H9 (cell line): ENCODE results near the gene FAM83F. TPM values are rescaled to one million over a fixed set of nuclear protein-coding genes. Genes with fewer than 3 reads are reported as not detected.

Experiments
- DNase-seq: peaks from one replicate; pipeline ENCODE4 v3.0.0-alpha.2; 2017
- H2AFZ ChIP-seq: one replicate; pipeline ENCODE4 v1.6.1; 2013; ENCODE audit warnings: mild to moderate bottlenecking, low read length, control low read depth, moderate library complexity
- H2AK5ac ChIP-seq: 2 replicates; pipeline ENCODE4 v1.6.1; 2013; ENCODE audit warnings: low read length, control low read depth, mixed read lengths; ENCODE audit not compliant: insufficient read length
- H2BK120ac ChIP-seq: one replicate; pipeline ENCODE4 v1.6.1; 2013; ENCODE audit warnings: low read depth, mild to moderate bottlenecking, low read length, control low read depth, inconsistent platforms; ENCODE audit not compliant: poor library complexity, severe bottlenecking
- H2BK12ac ChIP-seq: 2 replicates; pipeline ENCODE4 v1.6.1; 2013; ENCODE audit warnings: low read length, control low read depth, mixed read lengths, low read depth; ENCODE audit not compliant: insufficient read length
- H2BK15ac ChIP-seq: 2 replicates; pipeline ENCODE4 v1.6.1; 2013; ENCODE audit warnings: low read depth, low read length, control low read depth
- H2BK20ac ChIP-seq: one replicate; pipeline ENCODE4 v1.6.1; 2013; ENCODE audit warnings: low read depth, mild to moderate bottlenecking, low read length, control low read depth, inconsistent platforms; ENCODE audit not compliant: poor library complexity, severe bottlenecking
- H2BK5ac ChIP-seq: 2 replicates; pipeline ENCODE4 v1.6.1; 2013; ENCODE audit warnings: low read length, control low read depth, mixed read lengths; ENCODE audit not compliant: insufficient read length
- H3K14ac ChIP-seq: 2 replicates; pipeline ENCODE4 v1.6.1; 2013; ENCODE audit warnings: low read length, control low read depth; ENCODE audit not compliant: insufficient read depth
- H3K18ac ChIP-seq: 2 replicates; pipeline ENCODE4 v1.6.1; 2013; ENCODE audit warnings: low read depth, mild to moderate bottlenecking, mixed read lengths, low read length, control low read depth; ENCODE audit not compliant: insufficient read length
- H3K23ac ChIP-seq: 2 replicates; pipeline ENCODE4 v1.6.1; 2013; ENCODE audit warnings: low read length, control low read depth, mixed read lengths, low read depth; ENCODE audit not compliant: insufficient read length
- H3K23me2 ChIP-seq: 2 replicates; pipeline ENCODE4 v1.6.1; 2013; ENCODE audit warnings: low read depth, mild to moderate bottlenecking, mixed read lengths, low read length, control low read depth; ENCODE audit not compliant: insufficient read length, poor library complexity, severe bottlenecking
- H3K27ac ChIP-seq: 2 replicates; pipeline ENCODE4 v1.5.1; 2013; ENCODE audit warnings: low read length, control low read depth, mixed read lengths, low read depth; ENCODE audit not compliant: insufficient read length
- H3K27me3 ChIP-seq: 2 replicates; pipeline ENCODE4 v1.6.1; 2013; ENCODE audit warnings: low read length, control low read depth, inconsistent platforms; ENCODE audit not compliant: insufficient read depth
- H3K4ac ChIP-seq: 2 replicates; pipeline ENCODE4 v1.6.1; 2013; ENCODE audit warnings: low read depth, mild to moderate bottlenecking, control low read depth, inconsistent platforms, low read length, moderate library complexity
- H3K4me1 ChIP-seq: 2 replicates; pipeline ENCODE4 v1.6.1; 2013; ENCODE audit warnings: low read length, control low read depth, inconsistent platforms; ENCODE audit not compliant: insufficient read depth
- H3K4me2 ChIP-seq: 2 replicates; pipeline ENCODE4 v1.6.1; 2013; ENCODE audit warnings: low read length, control low read depth, mixed read lengths; ENCODE audit not compliant: insufficient read length, insufficient read depth
- H3K56ac ChIP-seq: 2 replicates; pipeline ENCODE4 v1.6.1; 2013; ENCODE audit warnings: low read depth, mild to moderate bottlenecking, mixed read lengths, low read length, control low read depth; ENCODE audit not compliant: insufficient read length
- H3K79me1 ChIP-seq: 2 replicates; pipeline ENCODE4 v1.6.1; 2013; ENCODE audit warnings: low read depth, mild to moderate bottlenecking, moderate library complexity, low read length, control low read depth, inconsistent platforms; ENCODE audit not compliant: insufficient read depth, poor library complexity, severe bottlenecking
- H3K79me2 ChIP-seq: 2 replicates; pipeline ENCODE4 v1.6.1; 2013; ENCODE audit warnings: low read length, control low read depth, inconsistent platforms; ENCODE audit not compliant: insufficient read depth
- H3K9ac ChIP-seq: 2 replicates; pipeline ENCODE4 v1.6.1; 2013; ENCODE audit warnings: low read length, control low read depth, mixed read lengths; ENCODE audit not compliant: insufficient read length; ENCODE audit errors: extremely low read depth
- H3K9me3 ChIP-seq: one replicate; pipeline ENCODE4 v1.6.1; 2013; ENCODE audit warnings: low read depth, low read length, inconsistent platforms; ENCODE audit not compliant: control insufficient read depth
- H3T11ph ChIP-seq: one replicate; pipeline ENCODE4 v1.6.1; 2013; ENCODE audit warnings: mild to moderate bottlenecking, low read length, control low read depth, inconsistent platforms
- H4K20me1 ChIP-seq: one replicate; pipeline ENCODE4 v1.6.1; 2013; ENCODE audit not compliant: control insufficient read depth, insufficient read length, insufficient read depth
- H4K5ac ChIP-seq: 2 replicates; pipeline ENCODE4 v1.6.1; 2013; ENCODE audit warnings: low read depth, mild to moderate bottlenecking, mixed read lengths, low read length, control low read depth; ENCODE audit not compliant: insufficient read length
- H4K8ac ChIP-seq: replicated peaks from 2 replicates; pipeline ENCODE4 v1.6.1; 2013; ENCODE audit warnings: low read length, control low read depth, mixed read lengths, low read depth; ENCODE audit not compliant: insufficient read length
- H4K91ac ChIP-seq: 2 replicates; pipeline ENCODE4 v1.6.1; 2013; ENCODE audit warnings: low read depth, mild to moderate bottlenecking, moderate library complexity, mixed read lengths, low read length, control low read depth; ENCODE audit not compliant: insufficient read length
- H3K27ac Mint-ChIP-seq, 3 experiments: 2 replicates in 2 of 3; 3 replicates in 1 of 3; pipeline ENCODE4 v1.8.0; 2020 to 2021; ENCODE audit warnings: mixed read lengths in 3 of 3, mild to moderate bottlenecking in 1 of 3, moderate library complexity in 1 of 3
- H3K27me3 Mint-ChIP-seq: 2 replicates; pipeline ENCODE4 v1.8.0; 2021; ENCODE audit warnings: low read depth, mild to moderate bottlenecking, moderate library complexity, mixed read lengths
- H3K36me3 Mint-ChIP-seq, 3 experiments: 2 replicates in 2 of 3; 3 replicates in 1 of 3; pipeline ENCODE4 v1.8.0; 2020 to 2021; ENCODE audit warnings: low read depth in 3 of 3, mixed read lengths in 3 of 3; ENCODE audit not compliant: insufficient read depth in 1 of 3
- H3K4me1 Mint-ChIP-seq, 2 experiments: 2 replicates each; pipeline ENCODE4 v1.8.0; 2020; ENCODE audit warnings: mixed read lengths in 2 of 2
- H3K4me3 Mint-ChIP-seq, 2 experiments: 2 replicates in 1 of 2; 3 replicates in 1 of 2; pipeline ENCODE4 v1.8.0; 2020 to 2021; ENCODE audit warnings: mild to moderate bottlenecking in 2 of 2, mixed read lengths in 2 of 2, moderate library complexity in 1 of 2
- H3K9me3 Mint-ChIP-seq, 2 experiments: 2 replicates in 1 of 2; 3 replicates in 1 of 2; pipeline ENCODE4 v1.8.0; 2020; ENCODE audit warnings: mild to moderate bottlenecking in 2 of 2, mixed read lengths in 2 of 2, moderate library complexity in 1 of 2
- WGBS: extraction: QIAGEN DNeasy Blood & Tissue Kit; methylation state at CpG from one replicate; pipeline ENCODE4 v1.1.7; 2013; ENCODE audit warnings: missing lambda C conversion rate, low lambda C conversion rate, mixed read lengths; ENCODE audit not compliant: insufficient read length; ENCODE audit errors: extremely low coverage; 5-methylcytosine and 5-hydroxymethylcytosine counted together
- total RNA-seq: library from RNA; stranded (reverse); gene quantifications from 2 replicates; pipeline ENCODE4 v1.2.1, GENCODE V29; 2021
- TF ChIP-seq, protein P1 (sequence below): fragments of 200-600 bp; sonication (generic); conservative IDR thresholded peaks from 3 replicates; pipeline ENCODE4 v1.8.0; 2021; ENCODE audit warnings: antibody characterized with exemption, mild to moderate bottlenecking

The FAM83F gene
- total RNA-seq, 1 experiment from 2014 or later, result 17.4 TPM

GRCh38 chr22:40043081-40043480 is 48.3 kb downstream of the FAM83F start:
- H3T11ph ChIP-seq, result no peak overlapping the region
- no peak overlapping the region for H3K56ac ChIP-seq
- DNase-seq, result no peak
- no peak overlapping the region for H2AK5ac ChIP-seq
- no peak overlapping the region for H2BK5ac ChIP-seq
- H3K79me2 ChIP-seq, result no peaks in the 10 kb centered on the region
- WGBS, result no CpG with 5 or more reads among the region's 8 CpGs
- H3K9me3 ChIP-seq, result no peaks in the 10 kb centered on the region
- no peaks in the 10 kb centered on the region for H4K20me1 ChIP-seq
- H2BK20ac ChIP-seq, result no peak overlapping the region
- H3K4ac ChIP-seq, result no peak overlapping the region
- H3K18ac ChIP-seq, result no peak overlapping the region
- H3K23ac ChIP-seq, result no peak overlapping the region
- peaks cover 4% of the 10 kb centered on the region; the same call in 1 of the 2 replicates for H3K4me1 ChIP-seq
- H2BK12ac ChIP-seq, result no peak overlapping the region
- no peak overlapping the region for H3K9ac ChIP-seq
- no peak overlapping the region for H4K91ac ChIP-seq
- H3K27ac ChIP-seq, result no peak overlapping the region
- Mint-ChIP-seq H3K36me3 (no peaks in the 10 kb centered on the region; a peak in 1 of 7 replicates), H3K4me1 (peaks cover 10 to 12% of the 10 kb centered on the region in 2 experiments), H3K27me3 (peaks cover 48% of the 10 kb centered on the region), H3K9me3 (no peaks in the 10 kb centered on the region), H3K27ac (no peak overlapping the region; a peak in 1 of 7 replicates), H3K4me3 (peak overlapping the region; percentile 88 to 96; a peak in 2 of 5 replicates)
- no peaks in the 10 kb centered on the region for H3K79me1 ChIP-seq
- no peak overlapping the region for H2AFZ ChIP-seq
- no peak overlapping the region for H3K14ac ChIP-seq
- H3K27me3 ChIP-seq, result no peaks in the 10 kb centered on the region
- H2BK15ac ChIP-seq, result no peak overlapping the region
- H3K23me2 ChIP-seq, result peaks cover 7% of the 10 kb centered on the region
- no peak overlapping the region for H3K4me2 ChIP-seq
- H4K5ac ChIP-seq, result no peak overlapping the region
- no peak overlapping the region for H2BK120ac ChIP-seq
- no peak overlapping the region for H4K8ac ChIP-seq
- TF ChIP-seq, protein P1, sequence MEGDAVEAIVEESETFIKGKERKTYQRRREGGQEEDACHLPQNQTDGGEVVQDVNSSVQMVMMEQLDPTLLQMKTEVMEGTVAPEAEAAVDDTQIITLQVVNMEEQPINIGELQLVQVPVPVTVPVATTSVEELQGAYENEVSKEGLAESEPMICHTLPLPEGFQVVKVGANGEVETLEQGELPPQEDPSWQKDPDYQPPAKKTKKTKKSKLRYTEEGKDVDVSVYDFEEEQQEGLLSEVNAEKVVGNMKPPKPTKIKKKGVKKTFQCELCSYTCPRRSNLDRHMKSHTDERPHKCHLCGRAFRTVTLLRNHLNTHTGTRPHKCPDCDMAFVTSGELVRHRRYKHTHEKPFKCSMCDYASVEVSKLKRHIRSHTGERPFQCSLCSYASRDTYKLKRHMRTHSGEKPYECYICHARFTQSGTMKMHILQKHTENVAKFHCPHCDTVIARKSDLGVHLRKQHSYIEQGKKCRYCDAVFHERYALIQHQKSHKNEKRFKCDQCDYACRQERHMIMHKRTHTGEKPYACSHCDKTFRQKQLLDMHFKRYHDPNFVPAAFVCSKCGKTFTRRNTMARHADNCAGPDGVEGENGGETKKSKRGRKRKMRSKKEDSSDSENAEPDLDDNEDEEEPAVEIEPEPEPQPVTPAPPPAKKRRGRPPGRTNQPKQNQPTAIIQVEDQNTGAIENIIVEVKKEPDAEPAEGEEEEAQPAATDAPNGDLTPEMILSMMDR, result no peak
